GM19035 (cell line): ENCODE results near the gene ANGEL2.

Source experiments
- ATAC-seq: cut with Tn5 transposase; IDR thresholded peaks from one replicate; pipeline ENCODE4 v1.9.1; 2021; ENCODE audit not compliant: unreplicated experiment

ANGEL2 gene

DNA sequence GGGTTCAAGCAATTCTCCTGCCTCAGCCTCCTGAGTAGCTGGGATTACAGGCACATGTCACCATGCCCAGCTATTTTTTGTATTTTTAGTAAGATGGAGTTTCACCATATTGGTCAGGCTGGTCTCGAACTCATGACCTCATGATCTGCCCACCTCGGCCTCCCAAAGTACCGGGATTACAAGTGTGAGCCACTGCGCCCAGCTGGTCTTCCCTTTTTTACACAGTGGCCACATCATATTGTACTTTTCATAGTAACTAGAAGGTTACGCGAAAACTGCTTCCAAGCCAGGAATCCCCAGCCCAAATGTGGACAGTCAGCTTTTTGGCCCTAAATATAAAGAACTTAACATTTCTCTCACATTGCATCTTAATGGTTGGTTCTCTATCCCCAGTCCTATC lies 61.2 kb downstream of the ANGEL2 start:
- ATAC-seq, result no peak

DNA sequence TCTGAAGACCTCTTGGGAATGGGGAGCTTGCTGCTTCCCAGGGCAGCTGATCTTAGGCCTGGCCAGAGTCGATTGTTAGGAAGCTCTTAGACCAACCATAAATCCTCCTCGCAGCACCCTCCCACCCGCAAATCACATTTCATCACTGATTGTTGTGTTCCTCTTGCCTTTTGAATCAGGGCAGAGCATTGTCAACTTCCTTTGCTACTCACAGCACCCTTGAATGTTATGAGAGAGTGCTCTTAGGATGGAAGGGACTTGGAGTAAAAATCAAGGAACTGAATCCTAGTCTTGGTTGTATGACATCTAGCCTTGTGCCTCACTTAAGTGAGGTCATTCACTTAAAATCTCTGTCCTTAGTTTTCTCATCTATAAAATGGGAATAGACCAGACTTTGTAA lies 62.3 kb downstream of the ANGEL2 start:
- no peak for ATAC-seq

DNA sequence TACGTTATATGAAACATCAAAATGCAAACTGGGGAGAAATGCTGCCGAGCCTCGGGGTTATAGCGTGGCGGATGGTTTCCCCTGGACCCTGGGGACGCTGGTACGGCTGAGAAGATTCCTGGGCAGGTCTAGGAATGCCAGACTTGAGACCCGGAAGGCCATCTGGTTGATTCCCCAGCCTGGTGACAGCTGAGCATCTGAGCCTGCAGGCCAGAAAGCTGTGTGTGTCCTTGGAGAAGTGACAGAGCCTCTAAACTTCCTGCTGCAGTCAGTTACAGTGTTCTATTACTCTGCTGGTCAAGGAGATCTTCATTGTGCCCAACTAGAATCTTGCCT lies 63.1 kb downstream of the ANGEL2 start:
- ATAC-seq, result no peak

DNA sequence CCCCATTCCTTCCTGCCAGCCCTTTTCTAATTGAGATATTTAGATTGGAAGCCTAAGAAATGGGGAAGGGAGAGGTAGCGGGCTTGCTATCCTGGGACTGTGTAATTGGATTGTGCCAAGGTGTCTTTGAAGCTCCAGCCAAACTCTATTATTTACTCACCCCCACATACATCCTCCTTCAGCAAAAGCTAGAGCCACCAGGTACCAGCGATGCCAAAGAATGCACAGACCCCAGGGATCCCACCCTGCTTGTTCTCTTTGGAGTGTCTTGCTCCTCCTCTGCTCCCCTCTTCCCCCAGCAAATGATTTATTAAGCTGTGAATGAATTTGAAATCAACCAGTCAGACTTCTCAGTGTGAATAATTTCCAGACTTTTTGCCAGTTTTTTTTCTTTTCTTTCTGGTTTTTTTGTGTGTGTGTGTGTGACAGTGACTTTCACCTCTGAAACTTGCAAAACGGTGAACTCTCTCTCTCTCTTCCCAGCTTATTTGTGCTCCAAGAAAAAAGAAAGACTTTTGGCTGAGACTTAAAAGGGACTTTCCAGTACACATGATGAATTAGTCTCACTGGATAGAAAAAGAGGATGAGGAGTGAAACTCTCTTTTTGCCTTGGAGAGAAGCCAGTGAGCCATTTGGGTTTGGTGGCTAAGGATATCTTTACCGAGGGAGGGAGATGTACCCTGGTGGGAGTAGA lies 63.6 kb downstream of the ANGEL2 start:
- no peak for ATAC-seq

DNA sequence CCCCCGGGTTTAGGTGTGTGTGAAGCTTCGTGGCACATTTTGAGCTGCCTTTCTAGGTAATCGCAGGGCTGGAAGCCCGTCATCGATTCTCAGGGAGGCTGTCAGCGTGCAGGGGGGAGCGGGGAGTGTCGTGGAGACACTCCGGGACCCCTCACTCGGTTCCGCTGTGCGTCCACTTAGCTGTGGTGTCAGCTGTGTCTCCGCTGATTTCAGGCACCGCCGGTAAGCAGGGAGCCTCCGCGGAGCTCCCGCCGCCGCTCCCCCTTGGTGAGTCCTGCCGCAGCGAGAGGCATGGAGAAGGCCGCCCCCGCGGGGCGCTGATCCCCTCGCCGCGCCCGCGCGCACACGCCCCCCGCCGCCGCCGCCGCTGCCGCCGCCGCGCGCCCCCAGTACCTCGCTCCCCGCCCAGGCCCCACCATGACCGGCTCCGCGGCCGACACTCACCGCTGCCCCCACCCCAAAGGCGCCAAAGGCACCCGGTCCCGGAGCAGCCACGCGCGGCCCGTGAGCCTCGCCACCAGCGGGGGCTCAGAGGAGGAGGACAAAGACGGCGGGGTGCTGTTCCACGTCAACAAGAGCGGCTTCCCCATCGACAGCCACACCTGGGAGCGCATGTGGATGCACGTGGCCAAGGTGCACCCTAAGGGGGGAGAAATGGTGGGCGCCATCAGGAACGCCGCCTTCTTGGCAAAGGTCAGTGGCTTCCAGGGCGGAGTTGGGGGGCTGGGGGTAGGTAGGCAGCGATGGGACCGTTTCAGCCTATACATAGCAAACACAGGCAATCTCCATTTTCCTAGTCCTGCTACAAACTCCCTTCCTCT lies 64.3 kb downstream of the ANGEL2 start:
- peak; percentile 10 for ATAC-seq

DNA sequence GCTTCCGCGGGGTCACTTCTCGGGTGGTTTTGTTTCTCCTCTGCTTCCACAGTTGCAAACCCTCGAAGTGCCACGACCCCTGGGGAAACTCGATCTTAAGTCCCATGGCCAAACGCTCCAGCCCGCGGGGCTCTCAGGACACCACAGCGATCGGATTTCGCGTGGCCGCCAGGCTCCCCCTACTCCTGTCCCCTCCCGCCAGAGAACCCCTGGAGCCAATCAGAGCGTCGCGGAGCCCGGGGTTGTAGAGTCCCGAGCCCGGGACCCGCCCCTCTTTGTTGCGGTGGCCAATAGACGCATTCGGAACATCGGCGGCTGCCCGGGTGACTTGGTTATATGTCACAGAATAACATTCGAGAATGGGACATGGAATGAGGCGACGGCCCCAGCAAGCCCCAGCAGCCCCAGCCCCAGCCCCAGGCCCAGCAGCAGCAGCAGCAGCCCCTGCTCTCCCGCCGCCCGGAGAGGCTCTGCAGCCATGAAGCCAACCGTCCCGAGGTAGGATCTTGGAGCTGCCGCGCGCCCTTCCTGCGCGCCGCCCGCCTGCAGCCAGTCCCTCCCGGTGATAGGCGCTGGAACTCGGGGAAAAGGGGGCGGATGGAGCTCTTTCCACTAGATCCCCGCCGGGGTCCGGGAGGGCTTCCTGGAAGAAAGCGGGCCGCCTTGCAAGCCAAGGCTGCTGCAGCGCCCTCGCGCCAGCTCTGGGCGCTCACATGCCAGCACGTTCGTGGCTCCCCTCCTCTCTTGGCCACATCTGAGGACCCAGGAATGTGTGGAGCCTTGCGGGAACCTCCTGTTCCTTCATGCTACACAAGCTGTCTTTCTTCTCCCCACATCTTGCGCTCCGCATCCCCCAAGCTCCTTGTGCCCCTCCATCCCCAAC lies 65.2 kb downstream of the ANGEL2 start, which contains the start of gene VASH2:
Gene VASH2, plus strand, starts transcription at position 299 of the 883 bp plus-strand sequence. CDS start 1,002 bp downstream, outside the sequence.
- peak; percentile 92 for ATAC-seq

DNA sequence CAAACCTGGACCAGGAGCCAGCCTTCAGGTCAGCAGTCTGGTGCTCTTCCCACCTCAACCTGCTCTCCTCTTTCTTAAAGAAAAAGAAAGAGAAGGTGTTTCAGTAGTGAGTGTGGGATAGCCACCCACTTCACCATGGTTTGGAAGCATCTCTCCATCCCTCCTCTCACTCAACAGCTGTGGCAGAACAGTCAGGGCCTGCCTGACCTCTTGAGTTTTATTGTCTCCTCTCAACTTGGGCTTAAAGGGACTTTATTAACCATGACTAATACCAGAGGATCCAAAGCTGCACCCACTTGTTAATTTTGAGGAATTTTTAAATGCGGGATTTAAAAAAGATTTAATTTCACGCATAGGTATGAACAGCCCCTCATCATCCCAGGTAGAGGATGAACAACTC lies 65.9 kb downstream of the ANGEL2 start:
- ATAC-seq, result no peak

DNA sequence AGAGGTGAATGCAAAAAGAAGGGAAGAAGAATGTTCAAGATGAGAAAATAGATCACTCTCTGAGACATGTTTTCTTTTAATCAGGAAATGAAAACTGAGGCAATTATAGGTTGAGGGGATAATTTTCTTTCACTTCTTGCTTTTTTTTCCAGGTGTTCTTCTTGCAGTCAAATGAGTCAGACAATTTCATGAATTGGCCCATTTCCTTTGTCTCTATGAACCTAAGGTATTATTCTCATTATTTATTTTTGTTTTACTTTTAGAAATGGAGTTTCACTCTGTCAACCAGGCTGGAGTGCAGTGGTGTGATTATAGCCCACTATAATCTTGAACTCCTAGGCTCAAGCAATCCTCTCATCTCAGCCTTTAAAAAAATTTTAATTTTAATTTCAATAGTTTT lies 68.8 kb downstream of the ANGEL2 start:
- ATAC-seq, result no peak

DNA sequence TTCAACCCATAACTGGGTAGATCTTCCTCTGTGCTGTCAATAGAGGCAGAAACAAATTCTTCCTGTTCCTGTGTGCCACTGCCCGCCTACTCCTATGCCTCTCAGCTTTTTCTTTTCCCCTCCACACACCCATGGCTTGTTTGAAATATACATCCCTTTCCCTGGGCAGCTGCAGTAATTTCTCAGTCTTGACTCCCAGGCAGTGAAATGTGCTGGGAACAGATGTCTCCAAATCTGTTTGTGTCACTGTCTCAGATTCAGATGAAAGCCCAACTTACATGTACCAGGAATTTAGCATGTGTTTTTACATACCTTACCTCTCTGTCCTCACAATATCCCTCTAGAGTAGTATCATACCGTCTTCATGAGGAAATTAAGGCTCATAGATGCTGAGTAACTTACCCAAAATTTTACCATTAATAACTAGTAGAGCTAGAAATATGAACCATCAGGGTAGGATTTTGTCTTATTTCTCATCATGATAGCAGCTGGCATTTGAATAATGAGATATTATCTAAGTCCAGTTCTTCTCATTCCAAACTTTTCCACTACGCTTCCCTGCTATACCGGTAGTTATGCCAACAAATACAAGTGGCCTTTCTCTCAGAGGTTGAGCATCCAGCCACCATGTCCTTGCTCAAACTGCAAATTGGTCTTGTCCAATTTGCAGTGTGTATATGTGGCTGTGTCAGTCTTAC lies 70.1 kb downstream of the ANGEL2 start:
- ATAC-seq, result no peak

DNA sequence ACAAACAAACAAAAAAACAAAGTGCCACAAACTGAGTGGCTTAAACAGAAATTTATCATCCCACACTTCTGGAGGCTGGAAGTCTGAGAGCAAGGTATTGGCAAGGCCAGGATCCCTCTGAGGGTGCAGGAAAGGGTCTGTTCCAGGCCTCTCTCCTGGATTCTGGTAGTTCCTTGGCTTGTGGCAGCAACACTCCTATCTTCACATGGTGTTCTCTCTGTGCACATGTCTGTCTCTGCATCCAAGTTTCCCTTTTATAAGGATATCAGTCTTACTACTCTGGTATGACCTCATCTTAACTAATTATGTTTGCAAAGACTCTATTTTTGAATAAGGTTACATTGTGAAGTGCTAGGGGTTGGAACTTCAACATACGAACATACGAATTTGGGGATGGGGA lies 70.6 kb downstream of the ANGEL2 start:
- no peak for ATAC-seq

DNA sequence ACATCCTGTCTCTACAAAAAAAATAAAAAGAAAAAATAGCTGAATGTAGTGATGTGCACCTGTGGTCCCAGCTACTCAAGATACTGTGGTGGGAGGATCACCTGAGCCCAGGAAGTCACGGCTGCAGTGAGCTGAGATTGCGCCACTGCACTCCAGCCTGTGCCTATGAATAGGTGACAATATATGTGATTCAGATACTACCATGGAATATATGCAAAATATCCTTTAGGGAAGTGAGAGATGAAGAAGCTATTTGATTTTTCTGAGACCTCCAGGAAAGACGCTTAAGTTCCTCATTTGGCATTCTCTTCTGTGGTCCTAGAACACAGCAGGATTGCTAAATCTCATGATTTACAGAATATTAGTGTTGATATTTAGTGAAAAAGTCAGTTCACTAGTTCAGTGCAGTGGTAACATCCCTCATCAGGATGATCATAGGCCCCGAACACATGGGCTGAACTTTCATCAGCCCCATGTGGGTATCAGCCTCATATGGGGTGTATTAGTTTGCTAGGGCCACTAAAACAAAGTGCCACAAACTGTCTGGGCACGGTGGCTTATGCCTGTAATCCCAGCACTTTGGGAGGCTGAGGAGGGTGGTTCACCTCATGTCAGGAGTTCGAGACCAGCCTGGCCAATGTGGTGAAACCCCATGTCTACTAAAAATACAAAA lies 71.3 kb downstream of the ANGEL2 start:
- no peak for ATAC-seq

DNA sequence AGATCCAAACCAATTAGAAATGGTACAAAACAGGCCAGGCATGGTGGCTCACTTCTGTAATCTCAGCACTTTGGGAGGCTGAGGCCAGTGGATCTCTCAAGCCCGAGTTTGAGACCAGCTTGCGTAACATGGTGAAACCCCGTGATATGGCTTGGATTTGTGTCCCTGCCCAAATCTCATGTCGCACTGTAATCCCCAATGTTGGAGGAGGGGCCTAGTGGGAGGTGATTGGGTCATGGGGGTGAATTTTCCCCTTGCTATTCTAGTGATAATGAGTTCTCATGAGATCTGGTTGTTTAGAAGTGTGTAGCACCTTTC lies 72.3 kb downstream of the ANGEL2 start:
- no peak for ATAC-seq

DNA sequence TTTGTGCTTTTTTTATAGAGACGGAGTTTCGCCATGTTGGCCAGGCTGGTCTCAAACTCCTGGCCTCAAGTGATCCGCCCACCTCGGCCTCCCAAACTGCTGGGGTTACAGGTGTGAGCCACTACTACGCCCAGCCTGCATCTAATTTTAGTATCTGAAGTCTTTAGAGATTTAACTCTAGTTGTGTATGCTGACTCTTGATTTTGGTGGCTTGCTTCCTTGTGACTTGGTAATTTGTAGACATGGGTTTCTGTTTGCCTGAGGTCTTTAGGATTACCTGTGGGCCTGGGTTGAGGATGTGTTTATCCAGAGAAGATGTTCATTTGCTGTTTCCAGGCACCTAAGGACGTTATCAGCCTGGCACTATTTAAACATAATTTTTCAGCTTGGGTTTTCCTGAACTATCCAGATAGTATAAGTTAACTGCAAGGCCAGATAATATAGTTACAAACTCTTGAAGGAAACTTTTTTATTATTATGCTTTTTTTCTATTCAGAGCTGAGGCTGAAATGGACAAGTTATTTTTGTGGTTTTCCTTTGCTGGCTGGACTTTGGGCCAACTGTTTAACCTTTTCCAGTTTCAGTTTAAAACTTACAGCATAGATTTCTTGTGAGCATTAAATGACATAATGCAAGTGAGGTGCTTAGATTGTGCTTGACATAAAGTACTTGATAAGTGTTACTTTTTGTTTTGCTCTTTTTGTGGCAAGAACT lies 72.8 kb downstream of the ANGEL2 start:
- no peak for ATAC-seq
